ENCODE results near the gene IL17RA. TPM values are rescaled to one million over a fixed set of nuclear protein-coding genes. Genes with fewer than 3 reads are reported as not detected.

IL17RA gene
- polyA plus RNA-seq, 4 donors, result 3.8 to 7.6 (median 5.6) TPM

DNA sequence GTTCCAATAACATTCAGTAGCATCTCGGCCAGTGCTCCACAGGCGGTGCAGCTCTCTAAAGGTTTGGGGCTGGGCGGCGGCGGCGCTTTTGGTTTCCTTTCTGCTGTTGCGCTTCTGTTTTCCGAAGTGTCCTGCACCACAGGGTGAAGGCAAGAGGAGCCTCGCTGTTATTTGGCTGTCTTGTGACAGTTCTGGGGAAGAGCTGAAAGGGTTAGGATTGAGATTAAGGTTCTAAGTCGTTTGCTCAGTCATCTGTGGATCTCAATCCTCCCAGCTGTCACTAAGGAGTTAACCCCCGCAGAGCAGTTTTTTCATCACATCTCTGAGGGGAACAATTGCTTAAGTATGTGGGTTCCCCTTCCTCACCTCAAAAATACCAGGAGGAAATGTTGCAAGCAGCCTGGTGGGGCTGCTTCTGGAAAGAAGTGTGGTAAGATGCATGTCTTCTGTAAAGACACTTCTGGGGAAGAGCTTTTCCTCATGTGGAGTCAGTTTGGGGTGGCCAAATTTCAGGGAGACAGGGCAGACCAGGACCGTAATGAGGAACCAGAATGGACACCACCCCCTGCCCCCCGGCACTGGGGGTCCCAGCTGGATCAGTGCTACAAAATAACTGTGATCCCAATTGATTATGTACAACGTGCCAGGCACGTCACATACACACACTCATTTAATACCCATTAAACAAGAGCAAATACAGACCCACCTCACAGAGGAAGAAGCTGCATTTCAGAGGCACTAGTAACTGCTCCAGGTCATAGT, 22.2 kb downstream of the IL17RA start:
- Histone ChIP-seq H3K27ac (ENCODE audit: low read depth in 1 of 3, low read length in 2 of 3) (peak overlapping the region in 1 of 3 donors; percentile 32), H3K4me3 (ENCODE audit: low read depth in 1 of 3, low read length in 3 of 3) (no peak overlapping the region), H3K36me3 (ENCODE audit: control insufficient read depth in 3 of 3, insufficient read depth in 2 of 3, low read depth in 1 of 3, low read length in 3 of 3) (peaks cover 27 to 35% (median 32%) of the 10 kb centered on the region in 3 donors), H3K4me1 (ENCODE audit: control insufficient read depth in 3 of 3, insufficient read depth in 2 of 3, low read depth in 1 of 3, low read length in 2 of 3) (no peaks in the 10 kb centered on the region), H3K9me3 (ENCODE audit: control insufficient read depth in 2 of 2, insufficient read depth in 1 of 2, low read depth in 1 of 2, low read length in 1 of 2) (no peaks in the 10 kb centered on the region), H3K27me3 (ENCODE audit: control insufficient read depth in 3 of 3, insufficient read depth in 3 of 3, low read length in 3 of 3) (no peaks in the 10 kb centered on the region)
- DNase-seq (no peak), FAIRE-seq (no peak)
- WGBS, 3 donors, result 68 to 85% (median 71%) methylated on average over 15 of the region's 15 CpGs

DNA sequence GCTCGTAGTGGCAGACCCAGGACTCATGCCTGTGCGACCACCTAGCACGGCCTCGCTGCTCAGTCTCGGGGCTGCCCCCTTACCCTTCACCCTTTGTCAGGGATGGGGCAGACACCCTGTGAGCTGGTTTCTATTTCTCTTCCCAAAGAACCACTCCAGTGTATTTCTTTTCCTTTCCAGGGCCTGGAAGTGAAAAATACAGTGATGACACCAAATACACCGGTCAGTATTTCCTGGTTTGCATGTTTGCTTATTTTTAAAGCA, 22.7 kb downstream of the IL17RA start:
- WGBS, 3 donors, result 89 to 96% (median 95%) methylated on average over 6 of the region's 6 CpGs
- Histone ChIP-seq H3K36me3 (ENCODE audit: control insufficient read depth in 3 of 3, insufficient read depth in 2 of 3, low read depth in 1 of 3, low read length in 3 of 3) (peaks cover 22 to 31% (median 29%) of the 10 kb centered on the region in 3 donors), H3K27ac (ENCODE audit: low read depth in 1 of 3, low read length in 2 of 3) (no peak overlapping the region), H3K27me3 (ENCODE audit: control insufficient read depth in 3 of 3, insufficient read depth in 3 of 3, low read length in 3 of 3) (no peaks in the 10 kb centered on the region), H3K4me3 (ENCODE audit: low read depth in 1 of 3, low read length in 3 of 3) (no peak overlapping the region), H3K9me3 (ENCODE audit: control insufficient read depth in 2 of 2, insufficient read depth in 1 of 2, low read depth in 1 of 2, low read length in 1 of 2) (no peaks in the 10 kb centered on the region), H3K4me1 (ENCODE audit: control insufficient read depth in 3 of 3, insufficient read depth in 2 of 3, low read depth in 1 of 3, low read length in 2 of 3) (no peaks in the 10 kb centered on the region)
- no peak for DNase-seq
- no peak for FAIRE-seq

DNA sequence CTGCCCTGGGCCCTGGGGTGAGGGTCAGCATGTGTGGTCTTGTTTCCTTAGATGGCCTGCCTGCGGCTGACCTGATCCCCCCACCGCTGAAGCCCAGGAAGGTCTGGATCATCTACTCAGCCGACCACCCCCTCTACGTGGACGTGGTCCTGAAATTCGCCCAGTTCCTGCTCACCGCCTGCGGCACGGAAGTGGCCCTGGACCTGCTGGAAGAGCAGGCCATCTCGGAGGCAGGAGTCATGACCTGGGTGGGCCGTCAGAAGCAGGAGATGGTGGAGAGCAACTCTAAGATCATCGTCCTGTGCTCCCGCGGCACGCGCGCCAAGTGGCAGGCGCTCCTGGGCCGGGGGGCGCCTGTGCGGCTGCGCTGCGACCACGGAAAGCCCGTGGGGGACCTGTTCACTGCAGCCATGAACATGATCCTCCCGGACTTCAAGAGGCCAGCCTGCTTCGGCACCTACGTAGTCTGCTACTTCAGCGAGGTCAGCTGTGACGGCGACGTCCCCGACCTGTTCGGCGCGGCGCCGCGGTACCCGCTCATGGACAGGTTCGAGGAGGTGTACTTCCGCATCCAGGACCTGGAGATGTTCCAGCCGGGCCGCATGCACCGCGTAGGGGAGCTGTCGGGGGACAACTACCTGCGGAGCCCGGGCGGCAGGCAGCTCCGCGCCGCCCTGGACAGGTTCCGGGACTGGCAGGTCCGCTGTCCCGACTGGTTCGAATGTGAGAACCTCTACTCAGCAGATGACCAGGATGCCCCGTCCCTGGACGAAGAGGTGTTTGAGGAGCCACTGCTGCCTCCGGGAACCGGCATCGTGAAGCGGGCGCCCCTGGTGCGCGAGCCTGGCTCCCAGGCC, 23.7 kb downstream of the IL17RA start:
- Histone ChIP-seq H3K4me1 (ENCODE audit: control insufficient read depth in 3 of 3, insufficient read depth in 2 of 3, low read depth in 1 of 3, low read length in 2 of 3) (no peaks in the 10 kb centered on the region), H3K4me3 (ENCODE audit: low read depth in 1 of 3, low read length in 3 of 3) (no peak overlapping the region), H3K36me3 (ENCODE audit: control insufficient read depth in 3 of 3, insufficient read depth in 2 of 3, low read depth in 1 of 3, low read length in 3 of 3) (peaks cover 18 to 30% (median 25%) of the 10 kb centered on the region in 3 donors), H3K9me3 (ENCODE audit: control insufficient read depth in 2 of 2, insufficient read depth in 1 of 2, low read depth in 1 of 2, low read length in 1 of 2) (no peaks in the 10 kb centered on the region), H3K27ac (ENCODE audit: low read depth in 1 of 3, low read length in 2 of 3) (no peak overlapping the region), H3K27me3 (ENCODE audit: control insufficient read depth in 3 of 3, insufficient read depth in 3 of 3, low read length in 3 of 3) (no peaks in the 10 kb centered on the region)
- DNase-seq (no peak), FAIRE-seq (no peak)
- 96 to 98% (median 96%) methylated on average over 60 to 66 of the region's 66 CpGs for WGBS, 3 donors

DNA sequence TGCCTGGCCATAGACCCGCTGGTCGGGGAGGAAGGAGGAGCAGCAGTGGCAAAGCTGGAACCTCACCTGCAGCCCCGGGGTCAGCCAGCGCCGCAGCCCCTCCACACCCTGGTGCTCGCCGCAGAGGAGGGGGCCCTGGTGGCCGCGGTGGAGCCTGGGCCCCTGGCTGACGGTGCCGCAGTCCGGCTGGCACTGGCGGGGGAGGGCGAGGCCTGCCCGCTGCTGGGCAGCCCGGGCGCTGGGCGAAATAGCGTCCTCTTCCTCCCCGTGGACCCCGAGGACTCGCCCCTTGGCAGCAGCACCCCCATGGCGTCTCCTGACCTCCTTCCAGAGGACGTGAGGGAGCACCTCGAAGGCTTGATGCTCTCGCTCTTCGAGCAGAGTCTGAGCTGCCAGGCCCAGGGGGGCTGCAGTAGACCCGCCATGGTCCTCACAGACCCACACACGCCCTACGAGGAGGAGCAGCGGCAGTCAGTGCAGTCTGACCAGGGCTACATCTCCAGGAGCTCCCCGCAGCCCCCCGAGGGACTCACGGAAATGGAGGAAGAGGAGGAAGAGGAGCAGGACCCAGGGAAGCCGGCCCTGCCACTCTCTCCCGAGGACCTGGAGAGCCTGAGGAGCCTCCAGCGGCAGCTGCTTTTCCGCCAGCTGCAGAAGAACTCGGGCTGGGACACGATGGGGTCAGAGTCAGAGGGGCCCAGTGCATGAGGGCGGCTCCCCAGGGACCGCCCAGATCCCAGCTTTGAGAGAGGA, 24.5 kb downstream of the IL17RA start:
- WGBS, 3 donors, result 94 to 97% (median 96%) methylated on average over 22 to 42 of the region's 42 CpGs
- H3K36me3 ChIP-seq (ENCODE audit: control insufficient read depth in 3 of 3, insufficient read depth in 2 of 3, low read depth in 1 of 3, low read length in 3 of 3), result peaks cover 18 to 30% (median 24%) of the 10 kb centered on the region in 3 donors

DNA sequence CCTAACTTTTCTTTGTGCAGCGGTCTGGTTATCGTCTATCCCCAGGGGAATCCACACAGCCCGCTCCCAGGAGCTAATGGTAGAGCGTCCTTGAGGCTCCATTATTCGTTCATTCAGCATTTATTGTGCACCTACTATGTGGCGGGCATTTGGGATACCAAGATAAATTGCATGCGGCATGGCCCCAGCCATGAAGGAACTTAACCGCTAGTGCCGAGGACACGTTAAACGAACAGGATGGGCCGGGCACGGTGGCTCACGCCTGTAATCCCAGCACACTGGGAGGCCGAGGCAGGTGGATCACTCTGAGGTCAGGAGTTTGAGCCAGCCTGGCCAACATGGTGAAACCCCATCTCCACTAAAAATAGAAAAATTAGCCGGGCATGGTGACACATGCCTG, 25.2 kb downstream of the IL17RA start:
- Histone ChIP-seq H3K36me3 (ENCODE audit: control insufficient read depth in 3 of 3, insufficient read depth in 2 of 3, low read depth in 1 of 3, low read length in 3 of 3) (peaks cover 16 to 25% (median 19%) of the 10 kb centered on the region in 3 donors), H3K4me1 (ENCODE audit: control insufficient read depth in 3 of 3, insufficient read depth in 2 of 3, low read depth in 1 of 3, low read length in 2 of 3) (no peaks in the 10 kb centered on the region), H3K27ac (ENCODE audit: low read depth in 1 of 3, low read length in 2 of 3) (no peak overlapping the region), H3K4me3 (ENCODE audit: low read depth in 1 of 3, low read length in 3 of 3) (no peak overlapping the region), H3K27me3 (ENCODE audit: control insufficient read depth in 3 of 3, insufficient read depth in 3 of 3, low read length in 3 of 3) (no peaks in the 10 kb centered on the region), H3K9me3 (ENCODE audit: control insufficient read depth in 2 of 2, insufficient read depth in 1 of 2, low read depth in 1 of 2, low read length in 1 of 2) (no peaks in the 10 kb centered on the region)
- WGBS, 3 donors, result 90 to 92% (median 91%) methylated on average over 16 of the region's 16 CpGs
- FAIRE-seq (no peak), DNase-seq (no peak)

More for the DNA sequence above, 24.5 kb downstream of the IL17RA start:
- H3K27ac ChIP-seq (ENCODE audit: low read depth in 1 of 3, low read length in 2 of 3), result no peak overlapping the region
- H3K4me3 ChIP-seq (ENCODE audit: low read depth in 1 of 3, low read length in 3 of 3), result no peak overlapping the region
- no peaks in the 10 kb centered on the region for H3K9me3 ChIP-seq (ENCODE audit: control insufficient read depth in 2 of 2, insufficient read depth in 1 of 2, low read depth in 1 of 2, low read length in 1 of 2)
- H3K27me3 ChIP-seq (ENCODE audit: control insufficient read depth in 3 of 3, insufficient read depth in 3 of 3, low read length in 3 of 3), result no peaks in the 10 kb centered on the region
- H3K4me1 ChIP-seq (ENCODE audit: control insufficient read depth in 3 of 3, insufficient read depth in 2 of 3, low read depth in 1 of 3, low read length in 2 of 3), result no peaks in the 10 kb centered on the region
- DNase-seq, result no peak
- no peak for FAIRE-seq

DNA sequence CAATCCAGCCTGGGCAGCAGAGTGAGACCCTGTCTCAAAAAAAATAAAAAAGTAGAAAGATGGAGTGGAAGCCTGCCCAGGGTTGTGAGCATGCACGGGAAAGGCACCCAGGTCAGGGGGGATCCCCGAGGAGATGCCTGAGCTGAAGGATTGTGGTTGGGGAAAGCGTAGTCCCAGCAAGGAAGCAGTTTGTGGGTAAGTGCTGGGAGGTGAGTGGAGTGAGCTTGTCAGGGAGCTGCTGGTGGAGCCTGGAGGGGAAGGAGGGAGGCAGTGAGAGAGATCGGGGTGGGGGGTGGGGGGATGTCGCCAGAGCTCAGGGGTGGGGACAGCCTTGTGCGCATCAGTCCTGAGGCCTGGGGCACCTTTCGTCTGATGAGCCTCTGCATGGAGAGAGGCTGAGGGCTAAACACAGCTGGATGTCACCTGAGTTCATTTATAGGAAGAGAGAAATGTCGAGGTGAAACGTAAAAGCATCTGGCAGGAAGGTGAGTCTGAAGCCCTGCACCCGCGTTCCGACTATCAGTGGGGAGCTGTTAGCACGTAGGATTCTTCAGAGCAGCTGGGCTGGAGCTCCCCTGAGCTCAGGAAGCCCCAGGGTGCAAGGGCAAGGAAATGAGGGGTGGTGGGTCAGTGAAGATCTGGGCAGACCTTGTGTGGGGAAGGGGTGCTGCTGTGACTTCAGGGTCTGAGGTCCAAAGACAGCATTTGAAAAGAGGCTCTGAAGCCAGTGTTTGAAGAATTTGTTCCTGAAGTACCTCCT, 26.2 kb downstream of the IL17RA start:
- no peaks in the 10 kb centered on the region for H3K4me1 ChIP-seq (ENCODE audit: control insufficient read depth in 3 of 3, insufficient read depth in 2 of 3, low read depth in 1 of 3, low read length in 2 of 3)
- H3K36me3 ChIP-seq (ENCODE audit: control insufficient read depth in 3 of 3, insufficient read depth in 2 of 3, low read depth in 1 of 3, low read length in 3 of 3), result peaks cover 14 to 17% (median 17%) of the 10 kb centered on the region in 3 donors
- WGBS, 3 donors, result 79 to 91% (median 89%) methylated on average over 13 of the region's 13 CpGs
- H3K9me3 ChIP-seq (ENCODE audit: control insufficient read depth in 2 of 2, insufficient read depth in 1 of 2, low read depth in 1 of 2, low read length in 1 of 2), result no peaks in the 10 kb centered on the region
- no peak overlapping the region for H3K27ac ChIP-seq (ENCODE audit: low read depth in 1 of 3, low read length in 2 of 3)
- FAIRE-seq (no peak), DNase-seq (no peak)
- H3K27me3 ChIP-seq (ENCODE audit: control insufficient read depth in 3 of 3, insufficient read depth in 3 of 3, low read length in 3 of 3), result no peaks in the 10 kb centered on the region
- H3K4me3 ChIP-seq (ENCODE audit: low read depth in 1 of 3, low read length in 3 of 3), result no peak overlapping the region

DNA sequence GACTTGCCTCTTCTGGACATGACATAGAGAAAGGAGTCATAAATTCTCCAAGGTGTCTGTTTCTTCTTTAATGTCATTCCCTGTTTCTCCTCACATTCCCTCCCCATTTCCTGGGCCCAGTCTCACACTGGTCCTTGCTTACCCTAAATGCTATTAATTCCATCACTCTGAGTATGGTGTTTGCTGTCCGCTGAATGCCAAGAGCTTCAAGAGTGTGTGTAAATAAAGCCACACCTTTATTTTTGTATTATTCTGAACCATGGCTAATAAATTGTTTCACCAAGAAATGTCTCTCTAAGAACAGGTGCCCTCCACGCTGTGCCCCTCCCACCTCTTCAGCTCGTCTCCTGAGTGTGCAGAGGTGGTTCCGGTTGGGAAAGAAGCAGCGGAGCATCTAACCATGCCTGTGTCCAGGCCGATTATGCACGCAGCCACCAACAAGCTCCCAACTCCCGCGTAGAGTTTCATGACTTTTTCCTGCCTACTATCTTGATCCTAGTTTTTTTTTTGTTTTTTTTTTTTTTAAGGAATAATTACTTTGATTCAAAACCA, 27.8 kb downstream of the IL17RA start:
- Histone ChIP-seq H3K27ac (ENCODE audit: low read depth in 1 of 3, low read length in 2 of 3) (no peak overlapping the region), H3K36me3 (ENCODE audit: control insufficient read depth in 3 of 3, insufficient read depth in 2 of 3, low read depth in 1 of 3, low read length in 3 of 3) (peaks cover 13 to 15% (median 14%) of the 10 kb centered on the region in 3 donors), H3K9me3 (ENCODE audit: control insufficient read depth in 2 of 2, insufficient read depth in 1 of 2, low read depth in 1 of 2, low read length in 1 of 2) (no peaks in the 10 kb centered on the region), H3K4me3 (ENCODE audit: low read depth in 1 of 3, low read length in 3 of 3) (no peak overlapping the region), H3K27me3 (ENCODE audit: control insufficient read depth in 3 of 3, insufficient read depth in 3 of 3, low read length in 3 of 3) (peaks cover 0 to 3% (median 0%) of the 10 kb centered on the region in 3 donors), H3K4me1 (ENCODE audit: control insufficient read depth in 3 of 3, insufficient read depth in 2 of 3, low read depth in 1 of 3, low read length in 2 of 3) (peaks cover 0 to 3% (median 0%) of the 10 kb centered on the region in 3 donors)
- DNase-seq (no peak), FAIRE-seq (no peak)
- WGBS, 3 donors, result 39 to 70% (median 56%) methylated on average over 9 of the region's 9 CpGs
